CD4-positive, alpha-beta T cell (primary cell): ENCODE results near the gene BCL2. TPM values are rescaled to one million over a fixed set of nuclear protein-coding genes. Genes with fewer than 3 reads are reported as not detected.

Experiments used
- ATAC-seq: fragments of 200-7000 bp; cut with Tn5 transposase; one replicate; pipeline ENCODE4 v1.10.0; 2022; ENCODE audit warnings: mild to moderate bottlenecking; ENCODE audit not compliant: poor library complexity
- CTCF ChIA-PET: fragments of 350-600 bp; sonication (Branson Sonifier 250); formaldehyde crosslinking; loops from one replicate; lab custom pipeline; 2021; ENCODE audit warnings: antibody characterized with exemption, inconsistent platforms; lab: Charles Lee
- POLR2A ChIA-PET: fragments of 350-600 bp; sonication (Branson Sonifier 250); formaldehyde crosslinking; loops from one replicate; lab custom pipeline; 2021; ENCODE audit warnings: antibody characterized with exemption, inconsistent platforms; lab: Charles Lee
- DNase-seq, 14 experiments: peaks; one replicate each; pipeline ENCODE4 v3.0.0-alpha.2; 2013 to 2020; ENCODE audit warnings: mixed read lengths in 2 of 14
- H3K27ac ChIP-seq, 2 donors: one replicate each; pipeline versions ENCODE4 v1.5.1 to v1.7.0; 2013; ENCODE audit warnings: low read length in 2 of 2, low read depth in 1 of 2, mild to moderate bottlenecking in 1 of 2
- H3K27me3 ChIP-seq, 2 experiments: 1 replicate in 1 of 2; 2 replicates in 1 of 2; pipeline versions ENCODE4 v1.6.1 to v1.7.0; 2013; ENCODE audit warnings: low read length in 2 of 2, control low read depth in 1 of 2, mild to moderate bottlenecking in 1 of 2, moderate library complexity in 1 of 2; ENCODE audit not compliant: insufficient read depth in 2 of 2, control insufficient read depth in 1 of 2
- H3K36me3 ChIP-seq: one replicate; pipeline ENCODE4 v1.6.1; 2013; ENCODE audit warnings: low read length, control low read depth; ENCODE audit not compliant: insufficient read depth
- H3K4me1 ChIP-seq: one replicate; pipeline ENCODE4 v1.6.1; 2013; ENCODE audit warnings: low read length, control low read depth; ENCODE audit not compliant: insufficient read depth
- H3K4me3 ChIP-seq: one replicate; pipeline ENCODE4 v1.5.1; 2013; ENCODE audit warnings: mild to moderate bottlenecking, low read length, moderate library complexity
- H3K9me3 ChIP-seq, 2 experiments: 1 replicate in 1 of 2; 2 replicates in 1 of 2; pipeline versions ENCODE4 v1.6.1 to v1.7.0; 2013; ENCODE audit warnings: low read length in 2 of 2, mild to moderate bottlenecking in 2 of 2, control low read depth in 1 of 2, moderate library complexity in 1 of 2; ENCODE audit not compliant: control insufficient read depth in 1 of 2, insufficient read depth in 1 of 2
- H3K27ac Mint-ChIP-seq: one replicate; pipeline ENCODE4 v1.8.0; 2020; ENCODE audit warnings: mixed read lengths
- H3K27me3 Mint-ChIP-seq: one replicate; pipeline ENCODE4 v1.8.0; 2021; ENCODE audit warnings: mixed read lengths
- H3K36me3 Mint-ChIP-seq: one replicate; pipeline ENCODE4 v1.8.0; 2021; ENCODE audit warnings: low read depth, mixed read lengths
- H3K4me1 Mint-ChIP-seq: one replicate; pipeline ENCODE4 v1.8.0; 2021; ENCODE audit warnings: low read depth, mixed read lengths
- H3K4me3 Mint-ChIP-seq: one replicate; pipeline ENCODE4 v1.8.0; 2020; ENCODE audit warnings: mild to moderate bottlenecking, mixed read lengths
- H3K9me3 Mint-ChIP-seq: one replicate; pipeline ENCODE4 v1.8.0; 2020; ENCODE audit warnings: mixed read lengths
- CTCF ChIP-seq: fragments of 200-600 bp; IDR thresholded peaks from one replicate; pipeline ENCODE4 v1.8.0; 2022; ENCODE audit warnings: antibody characterized with exemption, mild to moderate bottlenecking
- intact Hi-C, 2 experiments: fragments of 100-400 bp; cut with DNase I in 1 of 2; cut with micrococcal nuclease in 1 of 2; formaldehyde crosslinking; loops; one replicate each; pipeline versions ENCODE4 v1.15.1 to v1.9.0; 2023 to 2025; cut with DNase I, micrococcal nuclease
- total RNA-seq, 174 experiments: library from RNA in 2 of 174; stranded (reverse) in 2 of 174; gene quantifications; one replicate each; pipeline ENCODE4 v1.2.3 and lab custom pipeline; 2021 to 2026

BCL2 gene
- total RNA-seq, 2 experiments from 2014 or later, result 40.1 to 40.3 TPM

DNA sequence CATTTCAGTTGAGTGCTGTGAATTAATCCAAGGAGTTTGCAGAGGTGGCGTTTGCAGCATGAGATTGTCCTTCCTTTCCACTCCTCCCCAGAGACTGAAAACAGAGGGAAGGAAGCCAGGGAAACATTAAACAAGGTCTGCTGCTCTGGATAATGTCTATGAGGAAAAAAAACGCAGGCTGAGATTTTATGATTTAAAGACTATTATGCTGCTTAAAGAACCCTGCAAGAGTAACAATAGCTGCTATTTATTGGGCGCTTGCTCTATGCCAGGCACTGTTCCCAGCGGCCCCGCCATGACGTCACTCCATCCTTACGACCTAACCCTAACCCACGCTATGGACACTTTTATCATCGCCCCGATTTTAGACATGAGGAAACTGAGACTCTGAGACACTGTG, 222.4 kb downstream of the BCL2 start:
- no peaks in the 10 kb centered on the region for H3K27me3 ChIP-seq
- no peak for TF ChIP-seq CTCF
- Mint-ChIP-seq H3K4me3 (no peak overlapping the region), H3K9me3 (no peaks in the 10 kb centered on the region), H3K4me1 (peaks cover 47% of the 10 kb centered on the region), H3K27me3 (no peaks in the 10 kb centered on the region), H3K36me3 (no peaks in the 10 kb centered on the region), H3K27ac (peak overlapping the region; percentile 50)
- ChIA-PET CTCF (no interaction called here), POLR2A (no interaction called here)
- intact Hi-C loops, result no loop called here
- peaks cover 31% of the 10 kb centered on the region for H3K4me1 ChIP-seq
- DNase-seq (no peak), ATAC-seq (no peak)
- no peak overlapping the region for H3K4me3 ChIP-seq
- H3K9me3 ChIP-seq, result no peaks in the 10 kb centered on the region
- H3K27ac ChIP-seq, result no peak overlapping the region
- H3K36me3 ChIP-seq, result no peaks in the 10 kb centered on the region

GRCh38 chr18:63096327-63096874, 223.2 kb downstream of the BCL2 start:
- no peak overlapping the region for H3K27ac ChIP-seq
- H3K27me3 ChIP-seq, result no peaks in the 10 kb centered on the region
- intact Hi-C loops, result no loop called here
- no peak overlapping the region for H3K4me3 ChIP-seq
- no peaks in the 10 kb centered on the region for H3K27me3 Mint-ChIP-seq
- ChIA-PET POLR2A (interaction anchor here (0.5 to 1.1 kb wide), 5 partner anchors 18 to 60 kb away, joined by 3 to 5 read pairs (median 3); no protein-coding TSS in a partner anchor), CTCF (no interaction called here)
- H3K27ac Mint-ChIP-seq, result no peak overlapping the region
- H3K36me3 Mint-ChIP-seq, result no peaks in the 10 kb centered on the region
- peaks cover 27% of the 10 kb centered on the region for H3K4me1 ChIP-seq
- no peaks in the 10 kb centered on the region for H3K9me3 Mint-ChIP-seq
- no peak for TF ChIP-seq CTCF
- H3K9me3 ChIP-seq, result no peaks in the 10 kb centered on the region
- H3K4me3 Mint-ChIP-seq, result no peak overlapping the region
- no peaks in the 10 kb centered on the region for H3K36me3 ChIP-seq
- DNase-seq, result no peak
- ATAC-seq, result no peak
- peaks cover 47% of the 10 kb centered on the region for H3K4me1 Mint-ChIP-seq

- Mint-ChIP-seq H3K27ac (no peak overlapping the region), H3K27me3 (no peaks in the 10 kb centered on the region)
- CTCF ChIA-PET, result no interaction called here
Observed at GRCh38 chr18:63095768-63096167, 223.8 kb downstream of the BCL2 start.

More at GRCh38 chr18:63095768-63096167, 223.8 kb downstream of the BCL2 start:
- POLR2A ChIA-PET, result interaction anchor here (0.6 to 1.1 kb wide), 4 partner anchors 19 to 61 kb away, joined by 3 to 4 read pairs (median 3); no protein-coding TSS in a partner anchor
- intact Hi-C loops, result no loop called here
- Histone ChIP-seq H3K27ac (no peak overlapping the region), H3K27me3 (no peaks in the 10 kb centered on the region), H3K4me1 (peaks cover 27% of the 10 kb centered on the region), H3K9me3 (no peaks in the 10 kb centered on the region), H3K36me3 (no peaks in the 10 kb centered on the region), H3K4me3 (no peak overlapping the region)
- Mint-ChIP-seq H3K36me3 (no peaks in the 10 kb centered on the region), H3K4me1 (peaks cover 45% of the 10 kb centered on the region), H3K9me3 (no peaks in the 10 kb centered on the region), H3K4me3 (no peak overlapping the region)
- DNase-seq (no peak), ATAC-seq (no peak)
- TF ChIP-seq CTCF, result no peak
